Body of pancreas (tissue), 4 donors: ENCODE data around the gene SLC39A2. TPM values are rescaled to one million over a fixed set of nuclear protein-coding genes. Genes with fewer than 3 reads are reported as not detected.

Experiments used
- ATAC-seq: fragments of 150-250 bp; one replicate; pipeline ENCODE4 v1.9.1; 2016
- DNase-seq, 4 donors: peaks; one replicate each; pipeline ENCODE4 v3.0.0-alpha.2; 2019
- H3K27ac ChIP-seq, 4 donors: fragments of 200-600 bp; sonication (generic); 1 replicate in 3 of 4; 2 replicates in 1 of 4; pipeline versions ENCODE4 v1.5.1 to v1.6.1; 2016 to 2019; ENCODE audit warnings: mild to moderate bottlenecking in 1 of 4, mixed read lengths in 1 of 4, moderate library complexity in 1 of 4
- H3K27me3 ChIP-seq, 2 donors: fragments of 200-600 bp; sonication (generic); one replicate each; pipeline ENCODE4 v1.6.0; 2016; ENCODE audit warnings: mild to moderate bottlenecking in 1 of 2
- H3K36me3 ChIP-seq, 2 donors: fragments of 200-600 bp; sonication (generic); replicated peaks in 1 of 2; 2 replicates each; pipeline ENCODE4 v1.5.1; 2016; ENCODE audit warnings: low read depth in 2 of 2; ENCODE audit not compliant: insufficient read depth in 1 of 2
- H3K4me1 ChIP-seq: fragments of 200-600 bp; sonication (generic); one replicate; pipeline ENCODE4 v1.6.0; 2016
- H3K4me3 ChIP-seq, 2 donors: fragments of 200-600 bp; sonication (generic); 1 replicate in 1 of 2; 2 replicates in 1 of 2; pipeline ENCODE4 v1.5.1; 2016 to 2019
- H3K9me3 ChIP-seq, 3 donors: fragments of 200-600 bp; sonication (generic); 1 replicate in 2 of 3; 2 replicates in 1 of 3; pipeline ENCODE4 v1.5.1; 2016
- POLR2A ChIP-seq, 3 donors: fragments of 450-650 bp; IDR thresholded peaks; one replicate each; pipeline ENCODE4 v1.6.1; 2016; ENCODE audit warnings: antibody characterized with exemption in 3 of 3, mild to moderate bottlenecking in 2 of 3
- WGBS, 2 donors: methylation state at CpG; one replicate each; pipeline ENCODE4 v1.1.5; 2017; 5-methylcytosine and 5-hydroxymethylcytosine counted together
- intact Hi-C: fragments of 100-400 bp; cut with DNase I; formaldehyde crosslinking; loops from one replicate; pipeline ENCODE4 v1.15.1; 2023
- total RNA-seq, 2 donors: library from RNA; depleted of rRNA; stranded (reverse); fragments of >200 nt; gene quantifications; one replicate each; pipeline ENCODE4 v1.1.0, GENCODE V29; 2016
- TF ChIP-seq, protein P1 (sequence below), 7 experiments: fragments of 450-650 bp in 4 of 7; fragments of 200-600 bp in 3 of 7; sonication (generic) in 3 of 7; IDR thresholded peaks; one replicate each; pipeline ENCODE4 v1.5.1; 2016 to 2019; ENCODE audit warnings: antibody characterized with exemption in 7 of 7

SLC39A2 gene
- total RNA-seq, 2 donors from 2014 or later = not detected

DNA sequence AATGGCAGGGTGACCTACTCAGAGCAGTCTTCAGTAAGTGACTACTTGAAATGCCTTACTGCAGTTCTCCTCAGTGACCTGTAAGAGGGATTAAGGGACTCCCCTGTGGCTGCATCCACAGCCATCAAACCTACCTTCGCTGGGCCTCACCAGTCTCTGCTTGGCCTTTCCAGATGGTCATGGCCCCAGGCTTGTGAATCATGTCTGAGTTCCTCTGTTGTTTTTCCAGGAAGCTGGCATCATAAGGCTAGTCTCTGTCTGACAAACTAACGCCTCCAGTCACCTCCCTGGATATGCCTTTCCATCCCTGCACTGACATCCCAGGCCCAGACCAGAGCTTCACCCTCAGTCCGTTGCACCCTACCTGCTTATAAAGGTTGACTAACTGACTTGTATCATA is 29.8 kb upstream of the SLC39A2 start:
- Histone ChIP-seq H3K27ac (no peak overlapping the region), H3K4me3 (no peak overlapping the region), H3K9me3 (no peaks in the 10 kb centered on the region), H3K4me1 (peaks cover 12% of the 10 kb centered on the region), H3K27me3 (no peaks in the 10 kb centered on the region), H3K36me3 (no peaks in the 10 kb centered on the region)
- TF ChIP-seq, protein P1, sequence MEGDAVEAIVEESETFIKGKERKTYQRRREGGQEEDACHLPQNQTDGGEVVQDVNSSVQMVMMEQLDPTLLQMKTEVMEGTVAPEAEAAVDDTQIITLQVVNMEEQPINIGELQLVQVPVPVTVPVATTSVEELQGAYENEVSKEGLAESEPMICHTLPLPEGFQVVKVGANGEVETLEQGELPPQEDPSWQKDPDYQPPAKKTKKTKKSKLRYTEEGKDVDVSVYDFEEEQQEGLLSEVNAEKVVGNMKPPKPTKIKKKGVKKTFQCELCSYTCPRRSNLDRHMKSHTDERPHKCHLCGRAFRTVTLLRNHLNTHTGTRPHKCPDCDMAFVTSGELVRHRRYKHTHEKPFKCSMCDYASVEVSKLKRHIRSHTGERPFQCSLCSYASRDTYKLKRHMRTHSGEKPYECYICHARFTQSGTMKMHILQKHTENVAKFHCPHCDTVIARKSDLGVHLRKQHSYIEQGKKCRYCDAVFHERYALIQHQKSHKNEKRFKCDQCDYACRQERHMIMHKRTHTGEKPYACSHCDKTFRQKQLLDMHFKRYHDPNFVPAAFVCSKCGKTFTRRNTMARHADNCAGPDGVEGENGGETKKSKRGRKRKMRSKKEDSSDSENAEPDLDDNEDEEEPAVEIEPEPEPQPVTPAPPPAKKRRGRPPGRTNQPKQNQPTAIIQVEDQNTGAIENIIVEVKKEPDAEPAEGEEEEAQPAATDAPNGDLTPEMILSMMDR (IDR thresholded peaks at IDR 0.05) = no peak
- no peak for TF ChIP-seq POLR2A (IDR thresholded peaks at IDR 0.05)
- intact Hi-C loops = loop anchor here (10.0 kb wide), 1 partner anchor 115 kb away; no protein-coding TSS in a partner anchor
- 80 to 91% methylated on average over 3 of the region's 3 CpGs for WGBS, 2 donors
- ATAC-seq (no peak), DNase-seq (no peak)

DNA sequence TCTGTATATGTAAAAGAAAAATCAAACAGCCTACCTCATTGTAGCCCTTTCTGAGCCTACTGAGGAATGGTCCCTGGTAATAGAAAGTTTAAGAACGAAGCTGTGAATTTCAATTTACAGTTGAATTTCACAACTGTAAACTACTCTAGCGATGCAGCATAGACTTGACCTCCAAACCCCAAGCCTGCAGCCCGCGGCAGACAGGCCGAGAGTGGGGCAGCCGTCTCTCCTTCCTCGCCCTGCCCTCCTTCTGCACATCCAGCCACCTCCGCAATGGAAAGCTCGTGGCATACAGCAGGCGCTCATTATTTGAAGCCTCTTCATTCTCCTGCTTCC is 28.5 kb upstream of the SLC39A2 start:
- ATAC-seq (peak; percentile 17), DNase-seq (no peak)
- H3K36me3 ChIP-seq = no peaks in the 10 kb centered on the region
- H3K27ac ChIP-seq = peak overlapping the region; percentile 3 to 82 (median 64)
- H3K4me3 ChIP-seq = peak overlapping the region in 1 of 2 donors; percentile 28
- WGBS, 2 donors = 13 to 23% methylated on average over 10 of the region's 10 CpGs
- peaks cover 12% of the 10 kb centered on the region for H3K4me1 ChIP-seq
- intact Hi-C loops = no loop called here
- TF ChIP-seq, protein P1 (IDR thresholded peaks at IDR 0.05) = no peak
- no peak for TF ChIP-seq POLR2A (IDR thresholded peaks at IDR 0.05)
- no peaks in the 10 kb centered on the region for H3K9me3 ChIP-seq
- H3K27me3 ChIP-seq = no peaks in the 10 kb centered on the region

DNA sequence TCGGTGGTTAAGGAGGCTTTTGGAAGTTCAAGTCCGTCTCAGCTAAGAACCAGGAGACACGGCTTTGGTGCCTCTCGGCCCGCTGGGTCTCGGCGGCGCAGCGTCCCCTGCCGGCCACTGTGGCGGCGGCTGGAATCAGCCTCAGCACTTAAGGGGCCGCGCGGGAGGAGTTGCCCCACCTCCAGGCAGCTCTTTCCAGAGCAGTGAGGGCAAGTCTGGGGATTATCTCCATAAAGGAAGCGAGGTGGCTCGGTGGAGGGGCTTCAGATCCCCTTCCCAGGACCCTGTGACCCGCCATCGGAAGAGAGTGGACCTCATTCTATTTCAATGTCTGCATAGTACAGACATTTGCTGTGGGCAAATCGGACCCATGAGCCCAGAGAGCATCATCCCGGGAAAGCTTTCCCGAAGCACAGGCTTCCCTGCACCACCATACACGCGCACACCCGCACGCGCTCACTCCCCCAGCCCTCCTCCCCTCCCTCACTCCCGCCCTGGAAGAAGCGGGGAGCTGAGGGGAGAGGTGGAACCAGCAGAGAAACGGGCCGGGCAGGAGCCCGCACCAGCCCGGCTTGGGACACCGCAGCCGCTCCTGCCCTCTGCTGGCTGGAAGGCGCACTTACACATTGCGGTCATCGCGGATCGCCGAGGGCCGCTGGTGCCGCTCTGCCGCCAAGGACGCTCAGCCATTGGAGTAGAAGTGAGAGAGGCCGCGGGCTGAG is 27.9 kb upstream of the SLC39A2 start:
- peak overlapping the region; percentile 3 to 82 (median 64) for H3K27ac ChIP-seq
- ATAC-seq = peak; percentile 95
- 0 to 3% methylated on average over 13 to 47 of the region's 47 CpGs for WGBS, 2 donors

DNA sequence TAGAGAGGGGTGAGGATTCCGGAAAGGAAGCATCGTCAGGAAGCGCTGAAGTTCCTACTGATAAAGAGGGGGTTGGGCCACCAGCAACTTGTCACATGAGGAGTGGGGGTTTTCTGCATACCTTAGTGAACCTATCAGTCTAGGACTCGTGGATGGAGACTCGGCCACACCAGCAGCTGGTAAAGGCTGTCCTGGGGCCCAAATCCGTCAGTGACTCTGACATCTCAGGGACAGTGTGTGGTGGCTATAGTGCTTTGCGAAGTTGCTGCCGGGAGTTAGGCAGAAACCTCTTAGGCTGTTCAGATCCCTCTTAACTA is 27.4 kb upstream of the SLC39A2 start:
- Histone ChIP-seq H3K9me3 (no peaks in the 10 kb centered on the region), H3K27ac (peak overlapping the region; percentile 3 to 82 (median 64)), H3K27me3 (no peaks in the 10 kb centered on the region), H3K4me1 (peaks cover 12% of the 10 kb centered on the region), H3K4me3 (peak overlapping the region in 1 of 2 donors; percentile 45), H3K36me3 (no peaks in the 10 kb centered on the region)
- 0 to 14% methylated on average over 8 of the region's 8 CpGs for WGBS, 2 donors
- intact Hi-C loops = no loop called here
- peak; percentile 36 for ATAC-seq
- no peak for DNase-seq
- TF ChIP-seq, protein P1 (IDR thresholded peaks at IDR 0.05) = no peak
- no peak for TF ChIP-seq POLR2A (IDR thresholded peaks at IDR 0.05)

More for the DNA sequence above, 27.9 kb upstream of the SLC39A2 start:
- peak in 1 of 3 donors; percentile 33 for TF ChIP-seq POLR2A (IDR thresholded peaks at IDR 0.05)
- TF ChIP-seq, protein P1 (IDR thresholded peaks at IDR 0.05) = peak; percentile 80 to 97 (median 88)
- no peaks in the 10 kb centered on the region for H3K36me3 ChIP-seq
- intact Hi-C loops = no loop called here
- no peaks in the 10 kb centered on the region for H3K27me3 ChIP-seq
- peak; percentile 87 to 90 (median 89) for DNase-seq
- peaks cover 12% of the 10 kb centered on the region for H3K4me1 ChIP-seq
- peak overlapping the region; percentile 28 to 45 for H3K4me3 ChIP-seq
- no peaks in the 10 kb centered on the region for H3K9me3 ChIP-seq

DNA sequence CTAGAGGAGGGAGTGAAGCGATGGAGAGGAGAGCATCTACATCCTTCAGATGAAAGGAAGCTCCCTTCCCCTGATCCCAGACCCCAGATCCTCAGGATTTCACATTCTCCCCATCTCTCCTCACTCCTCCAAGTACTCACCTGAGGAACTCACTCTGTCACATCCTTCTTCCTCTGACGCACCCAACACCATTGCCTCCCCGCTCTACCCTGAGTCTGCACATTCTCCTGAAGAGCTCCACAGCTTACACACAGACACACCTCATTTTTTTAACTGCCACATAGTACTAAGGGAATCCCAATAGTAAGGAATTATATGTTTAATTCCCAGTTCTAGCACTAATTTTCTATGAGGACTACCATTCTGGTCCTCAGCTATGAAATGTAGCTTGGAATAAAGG is 25.6 kb upstream of the SLC39A2 start:
- no peak for ATAC-seq
- no peak overlapping the region for H3K4me3 ChIP-seq
- peaks cover 12% of the 10 kb centered on the region for H3K4me1 ChIP-seq
- H3K27ac ChIP-seq = no peak overlapping the region
- DNase-seq = no peak
- H3K27me3 ChIP-seq = no peaks in the 10 kb centered on the region
- no peak for TF ChIP-seq POLR2A (IDR thresholded peaks at IDR 0.05)
- TF ChIP-seq, protein P1 (IDR thresholded peaks at IDR 0.05) = no peak
- no peaks in the 10 kb centered on the region for H3K9me3 ChIP-seq
- 91 to 92% methylated on average over 3 of the region's 3 CpGs for WGBS, 2 donors
- H3K36me3 ChIP-seq = no peaks in the 10 kb centered on the region
- intact Hi-C loops = no loop called here
